ENCODE data around the gene KLF11. TPM values are rescaled to one million over a fixed set of nuclear protein-coding genes. Genes with fewer than 3 reads are reported as not detected.

Gene KLF11
- polyA plus RNA-seq, 3 donors: 21.0 to 69.8 (median 25.3) TPM

GRCh38 chr2:10001586-10001985, 41.8 kb upstream of the KLF11 start:
- peak; percentile 48 to 75 (median 50) for DNase-seq
- H3K27ac ChIP-seq (ENCODE audit: low read depth in 1 of 2, low read length in 2 of 2): peak overlapping the region in 1 of 2 donors; percentile 66
- WGBS (ENCODE audit: insufficient coverage): no CpG with 5 or more reads among the region's 5 CpGs
- TF ChIP-seq CTCF (IDR thresholded peaks at IDR 0.05): no peak
- H3K9me3 Mint-ChIP-seq: peaks cover 0 to 12% (median 8%) of the 10 kb centered on the region in 7 donors
- intact Hi-C loops (cut with micrococcal nuclease): no loop called here
- H3K27me3 ChIP-seq (ENCODE audit: control insufficient read depth in 2 of 2, insufficient read depth in 2 of 2, low read length in 2 of 2): peaks cover 0 to 10% of the 10 kb centered on the region in 2 donors
- H3K36me3 ChIP-seq (replicated peaks in 1 of 2; ENCODE audit: control insufficient read depth in 1 of 2, insufficient read depth in 2 of 2, low read length in 2 of 2): no peaks in the 10 kb centered on the region
- H3K4me1 Mint-ChIP-seq: peaks cover 16% of the 10 kb centered on the region
- no peak overlapping the region for H3K9ac ChIP-seq (ENCODE audit: insufficient read depth, low read length, poor library complexity, severe bottlenecking)
- peak overlapping the region in 1 of 2 donors; percentile 42 for H3K4me3 Mint-ChIP-seq
- H3K36me3 Mint-ChIP-seq: peaks cover 0 to 7% of the 10 kb centered on the region in 2 donors
- peaks cover 8 to 21% of the 10 kb centered on the region in 2 donors for H3K4me1 ChIP-seq (ENCODE audit: control insufficient read depth in 1 of 2, insufficient read depth in 2 of 2, low read length in 2 of 2)
- peaks cover 16 to 20% (median 16%) of the 10 kb centered on the region in 3 donors for H3K27me3 Mint-ChIP-seq (ENCODE audit: low read depth in 3 of 3)
- H4K20me1 ChIP-seq (ENCODE audit: insufficient read depth, low read length): no peaks in the 10 kb centered on the region
- no peak overlapping the region for H3K4me3 ChIP-seq (replicated peaks in 1 of 3; ENCODE audit: low read depth in 2 of 3, low read length in 3 of 3)
- peaks cover 6% of the 10 kb centered on the region in 2 donors for H3K9me3 ChIP-seq (replicated peaks in 1 of 2; ENCODE audit: control insufficient read depth in 1 of 2, insufficient read depth in 1 of 2, low read length in 2 of 2)
- no peaks in the 10 kb centered on the region for H3K79me2 ChIP-seq (ENCODE audit: insufficient read depth, low read length)
- peak overlapping the region in 5 of 7 donors; percentile 75 to 82 (median 79) for H3K27ac Mint-ChIP-seq
- no peak overlapping the region for H2AFZ ChIP-seq (ENCODE audit: insufficient read depth, low read depth, low read length, poor library complexity, severe bottlenecking)
- no peak overlapping the region for H3K4me2 ChIP-seq (replicated peaks; ENCODE audit: extremely low read depth, low read length, poor library complexity, severe bottlenecking)

GRCh38 chr2:10002109-10002508, 41.2 kb upstream of the KLF11 start:
- peaks cover 10 to 25% of the 10 kb centered on the region in 2 donors for H3K4me1 ChIP-seq (ENCODE audit: control insufficient read depth in 1 of 2, insufficient read depth in 2 of 2, low read length in 2 of 2)
- Mint-ChIP-seq H3K4me1 (peaks cover 20% of the 10 kb centered on the region), H3K36me3 (peaks cover 0 to 7% of the 10 kb centered on the region in 2 donors), H3K27me3 (ENCODE audit: low read depth in 3 of 3) (peaks cover 21 to 25% (median 21%) of the 10 kb centered on the region in 3 donors), H3K9me3 (peaks cover 0 to 15% (median 8%) of the 10 kb centered on the region in 7 donors), H3K4me3 (no peak overlapping the region), H3K27ac (peak overlapping the region; percentile 23 to 82 (median 75))
- no peak for TF ChIP-seq CTCF (IDR thresholded peaks at IDR 0.05)
- H3K9ac ChIP-seq (ENCODE audit: insufficient read depth, low read length, poor library complexity, severe bottlenecking): no peak overlapping the region
- H3K4me3 ChIP-seq (replicated peaks in 1 of 3; ENCODE audit: low read depth in 2 of 3, low read length in 3 of 3): no peak overlapping the region
- peaks cover 6% of the 10 kb centered on the region in 2 donors for H3K9me3 ChIP-seq (replicated peaks in 1 of 2; ENCODE audit: control insufficient read depth in 1 of 2, insufficient read depth in 1 of 2, low read length in 2 of 2)
- no peaks in the 10 kb centered on the region for H3K79me2 ChIP-seq (ENCODE audit: insufficient read depth, low read length)
- intact Hi-C loops (cut with micrococcal nuclease): no loop called here
- WGBS (ENCODE audit: insufficient coverage): no CpG with 5 or more reads among the region's 5 CpGs
- peaks cover 0 to 15% of the 10 kb centered on the region in 2 donors for H3K27me3 ChIP-seq (ENCODE audit: control insufficient read depth in 2 of 2, insufficient read depth in 2 of 2, low read length in 2 of 2)
- no peak overlapping the region for H3K4me2 ChIP-seq (replicated peaks; ENCODE audit: extremely low read depth, low read length, poor library complexity, severe bottlenecking)
- H3K27ac ChIP-seq (ENCODE audit: low read depth in 1 of 2, low read length in 2 of 2): peak overlapping the region in 1 of 2 donors; percentile 66
- no peaks in the 10 kb centered on the region for H3K36me3 ChIP-seq (replicated peaks in 1 of 2; ENCODE audit: control insufficient read depth in 1 of 2, insufficient read depth in 2 of 2, low read length in 2 of 2)
- no peaks in the 10 kb centered on the region for H4K20me1 ChIP-seq (ENCODE audit: insufficient read depth, low read length)
- no peak overlapping the region for H2AFZ ChIP-seq (ENCODE audit: insufficient read depth, low read depth, low read length, poor library complexity, severe bottlenecking)
- peak in 2 of 3 donors; percentile 20 to 46 for DNase-seq
